GM18511 (cell line): ENCODE data around the gene CCDC127.

Experiments
- ATAC-seq: cut with Tn5 transposase; IDR thresholded peaks from one replicate; pipeline ENCODE4 v1.9.1; 2021; ENCODE audit warnings: mild to moderate bottlenecking, moderate library complexity; ENCODE audit not compliant: unreplicated experiment

The CCDC127 gene

GRCh38 chr5:160921-161802 lies 56.8 kb downstream of the CCDC127 start:
- ATAC-seq: no peak

GRCh38 chr5:160173-160510 lies 57.8 kb downstream of the CCDC127 start:
- ATAC-seq: no peak

DNA sequence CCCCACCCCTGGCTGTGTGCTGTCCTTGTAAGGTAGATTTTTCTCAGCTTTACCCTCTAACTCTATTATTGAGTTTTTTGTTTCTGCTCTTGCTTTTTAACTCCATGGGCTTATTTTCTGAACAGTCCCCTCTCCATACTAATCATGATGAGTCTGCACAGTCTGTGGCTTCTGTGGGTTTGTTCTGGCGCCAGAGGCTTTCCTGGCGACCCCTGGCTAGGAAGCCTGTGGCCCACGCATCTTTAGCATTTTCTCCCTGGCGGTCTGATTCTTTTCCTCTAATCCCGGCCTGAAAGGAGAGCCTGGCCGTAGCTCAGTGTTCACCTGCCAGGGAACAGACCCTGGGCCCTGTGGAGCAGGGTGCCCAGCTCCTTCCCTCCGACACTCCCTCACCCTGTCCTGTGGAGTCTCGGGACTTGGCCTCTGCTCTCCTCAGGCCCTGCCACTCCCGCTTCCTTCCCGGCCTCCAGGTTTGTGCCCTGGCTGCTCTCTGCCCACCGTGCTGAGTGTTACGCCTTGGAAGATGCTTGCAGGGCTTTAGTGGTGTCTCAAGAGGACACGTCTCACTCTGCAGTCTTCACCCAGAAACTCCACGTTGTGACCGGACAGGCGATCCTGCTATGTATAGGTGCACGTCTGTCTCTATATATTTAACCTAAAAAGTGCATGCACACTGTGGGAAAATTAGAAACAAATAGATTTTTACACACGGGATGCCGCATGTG lies 58.3 kb downstream of the CCDC127 start:
- ATAC-seq: no peak

- ATAC-seq: no peak
Measured at GRCh38 chr5:158807-159447, 59.0 kb downstream of the CCDC127 start.

- ATAC-seq: no peak
Measured at GRCh38 chr5:157801-158200, 60.2 kb downstream of the CCDC127 start.

DNA sequence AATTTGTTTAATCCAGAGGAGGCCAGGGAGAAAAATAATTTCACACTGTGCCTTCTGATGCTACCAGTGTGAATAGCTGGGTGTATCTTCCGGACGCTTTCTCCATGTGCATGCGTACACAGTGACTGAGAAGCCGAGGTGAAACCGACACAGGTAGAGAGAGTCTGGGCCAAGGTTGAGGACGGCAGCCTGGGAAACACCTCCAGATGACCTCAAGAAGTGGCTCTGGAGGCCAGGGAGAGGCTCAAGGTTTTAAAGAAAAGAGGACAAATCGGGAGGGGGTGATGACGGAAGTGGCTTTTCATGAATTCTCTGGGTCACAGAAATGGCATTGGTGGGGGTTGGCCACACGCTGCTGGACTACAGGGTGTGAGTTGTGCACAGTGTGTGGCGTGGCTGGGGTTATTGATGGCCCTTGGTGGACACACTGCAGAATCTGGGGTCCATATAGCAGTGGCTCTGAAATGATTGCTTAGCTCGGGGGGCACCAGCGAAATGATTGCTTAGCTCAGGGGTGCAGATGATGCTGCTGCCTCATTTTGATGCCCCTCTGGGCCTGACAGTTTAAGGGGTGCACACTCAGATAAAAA lies 60.7 kb downstream of the CCDC127 start:
- no peak for ATAC-seq

DNA sequence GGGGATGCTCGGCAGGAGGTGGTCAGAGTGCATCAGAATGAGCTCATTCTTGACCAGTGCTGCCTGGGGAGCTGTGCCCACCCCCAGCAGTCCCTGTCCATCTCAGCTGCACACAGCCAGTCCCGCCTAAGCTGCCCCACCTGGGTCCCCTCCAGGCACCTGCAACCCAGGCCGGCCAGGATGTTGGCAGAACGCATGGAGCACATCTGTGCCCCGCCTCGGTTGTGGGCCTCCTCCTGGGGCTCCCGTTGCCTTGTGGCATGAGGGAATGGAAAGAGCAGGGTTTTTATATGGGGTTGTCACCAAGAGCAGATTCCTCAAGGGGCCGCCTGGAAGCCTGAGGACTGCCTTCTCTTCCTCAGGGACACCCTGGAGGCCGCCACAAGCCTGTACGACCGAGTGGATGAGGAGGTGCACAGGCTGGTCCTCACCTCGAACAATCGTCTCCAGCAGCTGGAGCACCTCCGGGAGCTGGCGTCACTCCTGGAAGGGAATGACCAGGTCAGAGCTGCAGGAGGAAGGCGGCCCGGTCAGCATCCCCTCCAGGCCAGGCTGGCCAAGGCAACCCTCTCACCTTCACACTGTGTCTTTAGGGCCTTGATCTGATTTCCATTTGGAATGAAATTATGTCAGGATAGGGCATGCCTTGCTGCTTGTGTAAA lies 61.4 kb downstream of the CCDC127 start:
- ATAC-seq: no peak

DNA sequence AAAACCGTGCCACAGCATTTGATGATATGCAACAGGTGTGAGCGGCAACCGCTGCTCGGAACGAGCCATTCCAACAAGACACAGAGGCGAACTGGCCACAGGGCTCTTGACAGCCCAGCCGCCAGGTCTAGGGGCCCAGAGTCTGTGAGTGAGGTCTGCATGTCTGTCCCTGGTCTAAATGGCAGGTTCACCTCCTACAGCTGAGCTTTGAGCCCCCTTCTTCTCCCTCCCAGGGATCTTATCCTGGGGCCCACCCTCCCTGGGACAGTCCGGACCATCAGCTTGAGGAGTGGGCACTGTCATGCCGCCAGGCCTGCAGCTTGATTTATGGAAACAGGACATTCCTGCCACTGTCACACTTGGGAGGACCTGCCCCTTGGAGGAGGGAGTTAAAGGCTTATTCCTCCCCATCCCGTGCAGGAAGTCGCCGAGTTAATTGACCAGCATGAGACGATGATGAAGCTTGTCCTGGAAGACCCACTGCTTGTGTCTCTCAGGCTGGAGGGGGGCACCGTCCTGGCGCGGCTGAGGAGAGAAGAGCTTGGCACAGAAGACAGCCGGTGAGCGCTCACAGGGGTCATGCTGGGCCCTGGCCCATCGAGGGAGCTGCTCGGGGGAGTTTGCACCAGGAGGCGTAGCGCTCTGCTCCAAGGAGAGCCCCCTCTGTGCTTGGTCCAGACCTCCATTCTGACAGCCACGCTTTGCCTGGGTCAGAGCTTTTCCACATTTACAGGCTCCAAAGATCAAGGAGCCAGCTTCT lies 62.1 kb downstream of the CCDC127 start:
- no peak for ATAC-seq

DNA sequence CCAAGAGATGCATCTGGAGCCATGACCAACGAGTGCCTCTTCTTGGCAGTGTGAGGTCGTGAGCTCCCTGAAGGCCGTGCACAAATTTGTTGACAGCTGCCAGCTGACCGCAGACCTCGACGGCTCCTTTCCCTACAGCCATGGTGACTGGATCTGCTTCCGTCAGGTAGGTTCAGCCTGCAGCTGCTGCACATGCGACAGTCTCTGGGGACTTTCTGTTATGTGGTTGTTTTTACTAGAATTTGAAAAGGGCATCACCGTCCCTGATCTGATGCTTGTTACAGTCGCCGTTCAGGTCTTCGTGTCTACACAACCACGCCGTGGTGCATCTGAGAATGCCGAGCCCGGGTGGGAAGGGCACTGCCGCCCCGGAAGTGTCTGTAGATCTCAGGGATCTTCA lies 63.1 kb downstream of the CCDC127 start:
- no peak for ATAC-seq

GRCh38 chr5:154236-154635 lies 63.7 kb downstream of the CCDC127 start:
- ATAC-seq: no peak

DNA sequence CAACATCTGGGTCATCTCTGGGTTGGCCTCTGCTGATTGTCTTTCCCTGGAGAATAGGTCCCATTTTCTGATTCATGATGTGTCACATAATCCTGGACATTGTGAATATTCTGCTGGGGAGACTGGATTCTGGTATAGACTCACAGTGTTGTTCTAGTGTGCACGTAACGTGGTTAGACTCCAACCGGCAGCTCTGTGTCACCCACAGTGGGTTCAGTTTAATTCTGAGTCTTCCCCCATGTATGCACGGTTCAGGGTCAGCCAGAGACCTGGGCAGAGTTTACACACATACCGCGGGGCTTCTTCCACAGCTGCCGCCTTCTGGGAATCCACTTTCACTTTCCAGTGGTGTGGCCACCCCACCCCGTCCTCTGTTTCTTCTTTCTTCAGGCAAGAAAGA lies 64.7 kb downstream of the CCDC127 start:
- ATAC-seq: no peak

GRCh38 chr5:152077-152476 lies 65.9 kb downstream of the CCDC127 start:
- ATAC-seq: no peak

- ATAC-seq: no peak
Measured at GRCh38 chr5:150746-151145, 67.2 kb downstream of the CCDC127 start.

DNA sequence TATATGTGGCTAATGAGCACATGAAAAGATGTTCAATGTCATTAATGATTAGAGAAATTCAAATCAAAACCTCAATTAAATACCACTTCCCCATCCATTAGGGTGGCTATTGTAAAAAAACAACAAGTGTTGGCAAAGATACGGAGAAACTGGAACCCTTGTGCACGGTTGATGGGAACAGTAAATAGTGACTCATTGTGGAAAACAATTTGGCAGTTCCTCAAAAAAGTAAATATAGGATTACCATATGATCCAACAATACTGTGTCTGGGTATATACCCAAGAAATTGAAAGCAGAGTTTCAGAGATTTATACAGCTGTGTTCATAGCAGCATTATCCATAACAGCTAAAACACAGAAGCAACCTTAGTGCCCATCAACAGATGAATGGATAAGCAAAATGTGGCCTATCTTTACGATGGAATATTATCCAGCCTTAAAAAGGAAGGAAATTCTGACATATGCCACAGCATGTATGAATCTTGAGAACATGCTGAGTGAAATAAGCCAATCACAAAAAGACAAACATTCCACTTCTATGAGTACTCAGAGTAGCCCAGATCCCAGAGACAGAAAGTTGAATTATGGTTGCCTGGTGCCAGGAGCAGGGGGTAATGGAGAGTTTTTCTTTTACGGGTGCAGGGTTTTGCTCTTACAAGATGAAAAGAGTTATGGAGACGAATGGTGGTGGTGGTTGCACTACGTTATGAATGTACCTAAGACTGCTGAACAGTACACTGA lies 68.0 kb downstream of the CCDC127 start:
- ATAC-seq: no peak

DNA sequence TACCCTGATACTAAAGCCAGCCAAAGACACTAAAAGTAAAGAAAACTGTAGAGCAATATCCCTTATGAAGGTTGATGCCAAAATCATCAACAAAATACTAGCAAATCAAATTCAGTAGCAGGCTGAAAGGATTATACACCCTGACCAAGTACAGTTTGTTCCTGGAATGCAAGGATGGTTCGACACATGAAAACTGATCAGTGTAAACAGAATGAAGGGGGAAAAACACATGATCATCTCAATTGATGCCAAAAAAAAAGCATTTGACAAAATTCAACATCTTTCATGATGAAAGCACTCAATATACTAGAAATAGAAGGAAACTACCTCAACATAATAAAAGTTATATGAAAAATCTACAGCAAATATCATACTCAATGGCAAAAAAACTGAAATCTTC lies 70.2 kb downstream of the CCDC127 start:
- ATAC-seq: no peak
